Measurements from ENCODE around the gene PRRC2A. TPM values are rescaled to one million over a fixed set of nuclear protein-coding genes. Genes with fewer than 3 reads are reported as not detected.

The PRRC2A gene
- polyA plus RNA-seq, 1 donor from 2014 or later: 14.3 TPM

GRCh38 chr6:31597006-31597405 lies 23.5 kb upstream of the PRRC2A start:
- H3K27me3 Mint-ChIP-seq: no peaks in the 10 kb centered on the region
- no peaks in the 10 kb centered on the region for H3K36me3 Mint-ChIP-seq
- peak overlapping the region in 2 of 3 donors; percentile 88 to 94 for H3K27ac Mint-ChIP-seq
- H3K4me3 Mint-ChIP-seq: peak overlapping the region; percentile 9 to 77 (median 62)
- H3K4me1 Mint-ChIP-seq: peaks cover 11 to 30% (median 24%) of the 10 kb centered on the region in 3 donors
- no peaks in the 10 kb centered on the region for H3K9me3 Mint-ChIP-seq

- H3K27me3 Mint-ChIP-seq: no peaks in the 10 kb centered on the region
- H3K4me3 Mint-ChIP-seq: no peak overlapping the region
Measured at GRCh38 chr6:31607317-31607716, 13.2 kb upstream of the PRRC2A start.

GRCh38 chr6:31609519-31610406 lies 10.8 kb upstream of the PRRC2A start:
- Mint-ChIP-seq H3K9me3 (no peaks in the 10 kb centered on the region), H3K27ac (no peak overlapping the region), H3K27me3 (peaks cover 3% of the 10 kb centered on the region), H3K4me3 (no peak overlapping the region), H3K36me3 (no peaks in the 10 kb centered on the region), H3K4me1 (peaks cover 7 to 10% (median 9%) of the 10 kb centered on the region in 3 donors)

More at GRCh38 chr6:31607317-31607716, 13.2 kb upstream of the PRRC2A start:
- Mint-ChIP-seq H3K36me3 (no peaks in the 10 kb centered on the region), H3K27ac (no peak overlapping the region), H3K9me3 (no peaks in the 10 kb centered on the region), H3K4me1 (peaks cover 0 to 2% (median 0%) of the 10 kb centered on the region in 3 donors)

- Mint-ChIP-seq H3K4me3 (no peak overlapping the region), H3K27me3 (peaks cover 4% of the 10 kb centered on the region), H3K27ac (peak overlapping the region in 1 of 3 donors; percentile 39), H3K36me3 (no peaks in the 10 kb centered on the region), H3K4me1 (peaks cover 11 to 20% (median 20%) of the 10 kb centered on the region in 3 donors), H3K9me3 (no peaks in the 10 kb centered on the region)
Measured at GRCh38 chr6:31610968-31611367, 9.5 kb upstream of the PRRC2A start.

- Mint-ChIP-seq H3K4me1 (peaks cover 15 to 28% (median 23%) of the 10 kb centered on the region in 3 donors), H3K9me3 (no peaks in the 10 kb centered on the region), H3K36me3 (no peaks in the 10 kb centered on the region), H3K4me3 (peak overlapping the region in 1 of 4 donors; percentile 83), H3K27me3 (peaks cover 4% of the 10 kb centered on the region), H3K27ac (peak overlapping the region in 2 of 3 donors; percentile 64 to 92)
Measured at GRCh38 chr6:31614075-31614619, 6.4 kb upstream of the PRRC2A start.

GRCh38 chr6:31614684-31615578 lies 5.6 kb upstream of the PRRC2A start, which contains the start of gene AIF1:
AIF1 (plus strand) TSS chr6:31615234; CDS start chr6:31615330, 96 bp downstream.
- Mint-ChIP-seq H3K27me3 (peaks cover 4% of the 10 kb centered on the region), H3K27ac (peak within 1 kb of the TSS; percentile 64 to 92 (median 71)), H3K4me1 (peaks cover 16 to 32% (median 25%) of the 10 kb centered on the region in 3 donors), H3K4me3 (peak within 1 kb of the TSS in 3 of 4 donors; percentile 18 to 83 (median 46)), H3K9me3 (no peaks in the 10 kb centered on the region), H3K36me3 (no peaks in the 10 kb centered on the region)

- H3K27me3 Mint-ChIP-seq: peaks cover 4% of the 10 kb centered on the region
- peak overlapping the region in 1 of 4 donors; percentile 18 for H3K4me3 Mint-ChIP-seq
- no peaks in the 10 kb centered on the region for H3K36me3 Mint-ChIP-seq
- H3K9me3 Mint-ChIP-seq: peaks cover 0 to 2% (median 0%) of the 10 kb centered on the region in 3 donors
- peak overlapping the region; percentile 53 to 82 (median 64) for H3K27ac Mint-ChIP-seq
- peaks cover 21 to 32% (median 25%) of the 10 kb centered on the region in 3 donors for H3K4me1 Mint-ChIP-seq
Measured at GRCh38 chr6:31615748-31616147, 4.8 kb upstream of the PRRC2A start.

- Mint-ChIP-seq H3K9me3 (peaks cover 0 to 2% (median 0%) of the 10 kb centered on the region in 3 donors), H3K27ac (peak overlapping the region in 2 of 3 donors; percentile 52 to 65), H3K4me1 (peaks cover 29 to 39% (median 33%) of the 10 kb centered on the region in 3 donors), H3K27me3 (peaks cover 4% of the 10 kb centered on the region), H3K4me3 (peak overlapping the region in 3 of 4 donors; percentile 23 to 79 (median 47)), H3K36me3 (no peaks in the 10 kb centered on the region)
Measured at GRCh38 chr6:31617010-31617409, 3.5 kb upstream of the PRRC2A start.

- H3K4me1 Mint-ChIP-seq: peaks cover 27 to 32% (median 27%) of the 10 kb centered on the region in 3 donors
- no peaks in the 10 kb centered on the region for H3K36me3 Mint-ChIP-seq
- peaks cover 0 to 2% (median 0%) of the 10 kb centered on the region in 3 donors for H3K9me3 Mint-ChIP-seq
- peak overlapping the region; percentile 88 to 100 (median 94) for H3K4me3 Mint-ChIP-seq
- peak overlapping the region; percentile 94 to 98 (median 97) for H3K27ac Mint-ChIP-seq
- H3K27me3 Mint-ChIP-seq: peaks cover 1% of the 10 kb centered on the region
Measured at GRCh38 chr6:31619805-31620585, 520 bp upstream of the PRRC2A start.

GRCh38 chr6:31621320-31621939 lies 915 bp downstream of the PRRC2A start:
- no peaks in the 10 kb centered on the region for H3K27me3 Mint-ChIP-seq
- peaks cover 19 to 26% (median 21%) of the 10 kb centered on the region in 3 donors for H3K4me1 Mint-ChIP-seq
- peak overlapping the region; percentile 94 to 98 (median 95) for H3K27ac Mint-ChIP-seq
- H3K9me3 Mint-ChIP-seq: peaks cover 0 to 2% (median 0%) of the 10 kb centered on the region in 3 donors
- no peaks in the 10 kb centered on the region for H3K36me3 Mint-ChIP-seq
- H3K4me3 Mint-ChIP-seq: peak overlapping the region; percentile 88 to 100 (median 94)

- peaks cover 19 to 23% (median 19%) of the 10 kb centered on the region in 3 donors for H3K4me1 Mint-ChIP-seq
- peaks cover 0 to 2% (median 0%) of the 10 kb centered on the region in 3 donors for H3K9me3 Mint-ChIP-seq
- peaks cover 3% of the 10 kb centered on the region for H3K36me3 Mint-ChIP-seq
- H3K27ac Mint-ChIP-seq: peak overlapping the region; percentile 94 to 98 (median 95)
- no peaks in the 10 kb centered on the region for H3K27me3 Mint-ChIP-seq
- H3K4me3 Mint-ChIP-seq: peak overlapping the region; percentile 88 to 100 (median 94)
Measured at GRCh38 chr6:31621991-31622390, 1.5 kb downstream of the PRRC2A start.

GRCh38 chr6:31622684-31623091 lies 2.2 kb downstream of the PRRC2A start:
- no peaks in the 10 kb centered on the region for H3K27me3 Mint-ChIP-seq
- H3K4me3 Mint-ChIP-seq: peak overlapping the region in 1 of 4 donors; percentile 88
- peak overlapping the region; percentile 15 to 98 (median 94) for H3K27ac Mint-ChIP-seq
- peaks cover 0 to 2% (median 0%) of the 10 kb centered on the region in 3 donors for H3K9me3 Mint-ChIP-seq
- peaks cover 3% of the 10 kb centered on the region for H3K36me3 Mint-ChIP-seq
- peaks cover 18 to 21% (median 19%) of the 10 kb centered on the region in 3 donors for H3K4me1 Mint-ChIP-seq

GRCh38 chr6:31624070-31624469 lies 3.6 kb downstream of the PRRC2A start:
- H3K27ac Mint-ChIP-seq: peak overlapping the region in 2 of 3 donors; percentile 1 to 15
- H3K4me3 Mint-ChIP-seq: no peak overlapping the region
- no peaks in the 10 kb centered on the region for H3K27me3 Mint-ChIP-seq
- H3K9me3 Mint-ChIP-seq: peaks cover 0 to 2% (median 0%) of the 10 kb centered on the region in 3 donors
- peaks cover 3% of the 10 kb centered on the region for H3K36me3 Mint-ChIP-seq
- H3K4me1 Mint-ChIP-seq: peaks cover 15 to 21% (median 16%) of the 10 kb centered on the region in 3 donors
